HepG2 (cell line): ENCODE results near the gene ACSL6. TPM values are rescaled to one million over a fixed set of nuclear protein-coding genes. Genes with fewer than 3 reads are reported as not detected.

ENCODE experiments used
- ADNP ChIP-seq: sonication (generic); formaldehyde crosslinking; IDR thresholded peaks from 2 replicates; pipeline ENCODE4 v1.4.0; 2020; ENCODE audit warnings: missing genetic modification reagents
- FUBP1 ChIP-seq: sonication (generic); formaldehyde crosslinking; IDR thresholded peaks from 2 replicates; pipeline ENCODE4 v1.5.1; 2020; ENCODE audit warnings: missing genetic modification reagents, mild to moderate bottlenecking, borderline replicate concordance
- KLF12 ChIP-seq: sonication (generic); formaldehyde crosslinking; IDR thresholded peaks from 2 replicates; pipeline ENCODE4 v1.4.0; 2020; ENCODE audit warnings: missing genetic modification reagents, borderline replicate concordance
- RFX1 ChIP-seq: fragments of 450-650 bp; IDR thresholded peaks from 2 replicates; pipeline ENCODE4 v1.6.1; 2017
- SMARCE1 ChIP-seq: fragments of 450-650 bp; IDR thresholded peaks from 2 replicates; pipeline ENCODE4 v1.6.1; 2017; ENCODE audit warnings: borderline replicate concordance
- SOX5 ChIP-seq: IDR thresholded peaks from 2 replicates; pipeline ENCODE4 v1.6.1; 2016; ENCODE audit warnings: borderline replicate concordance
- ZFP1 ChIP-seq: IDR thresholded peaks from 2 replicates; pipeline ENCODE4 v1.6.1; 2016
- ZNF142 ChIP-seq: sonication (generic); formaldehyde crosslinking; IDR thresholded peaks from 2 replicates; pipeline ENCODE4 v1.4.0; 2020; ENCODE audit warnings: missing genetic modification reagents
- ZNF33A ChIP-seq: sonication (generic); formaldehyde crosslinking; IDR thresholded peaks from 2 replicates; pipeline ENCODE4 v1.5.1; 2020; ENCODE audit warnings: missing genetic modification reagents, mild to moderate bottlenecking, moderate library complexity, borderline replicate concordance
- ZNF354B ChIP-seq: sonication (generic); formaldehyde crosslinking; IDR thresholded peaks from 2 replicates; pipeline ENCODE4 v1.8.0; 2022; ENCODE audit warnings: mild to moderate bottlenecking, missing genetic modification reagents
- ZNF563 ChIP-seq: sonication (generic); formaldehyde crosslinking; IDR thresholded peaks from 2 replicates; pipeline ENCODE4 v1.8.0; 2022; ENCODE audit warnings: mild to moderate bottlenecking, moderate library complexity, missing genetic modification reagents
- ZNF619 ChIP-seq: sonication (generic); formaldehyde crosslinking; IDR thresholded peaks from 2 replicates; pipeline ENCODE4 v1.4.0; 2020; ENCODE audit warnings: mild to moderate bottlenecking, missing genetic modification reagents
- ZSCAN25 ChIP-seq: sonication (generic); formaldehyde crosslinking; IDR thresholded peaks from 2 replicates; pipeline ENCODE4 v1.8.0; 2022; ENCODE audit warnings: mild to moderate bottlenecking, missing genetic modification reagents
- polyA plus RNA-seq, 8 experiments: library from polyadenylated mRNA; depleted of rRNA in 3 of 8; stranded (reverse) in 7 of 8; unstranded in 1 of 8; fragments of >200 nt; fragmentation: Illumina TruSeq in 4 of 8; extraction: Trizol in 4 of 8; gene quantifications; 2 replicates each; pipeline versions ENCODE4 v1.2.1 to v1.2.3, GENCODE V29; 2011 to 2016; ENCODE audit warnings: low read depth in 4 of 8, missing spikeins in 1 of 8, mixed read lengths in 1 of 8; ENCODE audit not compliant: insufficient read depth in 1 of 8
- total RNA-seq, 5 experiments: library from RNA; depleted of rRNA; stranded (reverse); fragments of >200 nt; fragmentation: Illumina TruSeq; extraction: Trizol; gene quantifications; 2 replicates each; pipeline ENCODE4 v1.2.3, GENCODE V29; 2016; ENCODE audit warnings: low read depth in 1 of 5
- TF ChIP-seq, protein P1 (sequence below): sonication (generic); formaldehyde crosslinking; IDR thresholded peaks from 2 replicates; pipeline ENCODE4 v1.4.0; 2020; ENCODE audit warnings: missing genetic modification reagents
- TF ChIP-seq, protein P2 (sequence below): sonication (generic); formaldehyde crosslinking; IDR thresholded peaks from 2 replicates; pipeline ENCODE4 v1.4.0; 2020; ENCODE audit warnings: low read depth, missing genetic modification reagents

ACSL6 gene
- total and polyA plus RNA-seq, 2 of the 13 experiments (the other 11 are each of a cell fraction or from before 2014, with no cell fraction given) = 3.7 to 3.8 TPM

DNA sequence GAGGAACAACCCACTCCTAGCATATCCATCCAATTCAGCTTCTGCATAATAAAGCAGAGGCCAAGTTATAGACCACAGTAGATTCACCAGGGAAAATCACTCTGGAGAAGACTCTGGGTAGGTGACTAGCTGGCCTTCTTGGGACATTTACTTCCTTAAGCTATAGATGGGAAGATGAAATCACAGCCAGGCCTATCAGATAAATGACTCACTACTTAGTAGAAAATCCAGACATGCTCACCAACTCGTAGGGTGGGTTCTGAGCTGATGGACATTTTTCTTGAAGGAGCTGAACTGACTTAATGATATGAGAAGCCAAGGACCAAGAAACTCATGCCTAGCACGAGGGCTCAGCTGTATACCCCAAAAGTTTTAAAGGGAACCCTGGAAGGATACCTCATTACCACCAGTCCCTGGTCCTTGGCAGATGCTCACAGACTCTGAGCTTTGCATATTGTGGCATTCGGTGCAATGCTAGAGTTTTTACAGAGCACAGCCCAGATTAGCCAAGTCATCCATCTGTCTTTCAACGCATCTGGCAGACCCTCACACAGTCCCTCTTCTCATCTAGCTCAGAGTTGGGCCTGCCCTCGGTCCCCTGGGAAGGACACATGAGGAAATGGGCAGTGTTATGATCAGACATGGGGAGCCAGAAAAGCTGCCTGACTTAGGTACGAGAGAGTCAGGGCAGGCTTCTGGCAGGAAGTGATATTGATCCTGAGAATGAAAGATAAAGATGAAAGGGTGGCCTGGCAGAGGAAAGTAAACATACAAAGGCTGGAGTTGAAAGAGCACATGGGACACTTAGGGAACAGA is 15.0 kb downstream of the ACSL6 start (continued):
- TF ChIP-seq FUBP1 (CRISPR knock-in tag) (no peak), ZNF33A (CRISPR knock-in tag) (no peak), ZNF619 (CRISPR knock-in tag) (no peak), KLF12 (CRISPR knock-in tag) (no peak), ZNF354B (CRISPR knock-in tag) (no peak), RFX1 (no peak), SMARCE1 (no peak), ZNF142 (CRISPR knock-in tag) (no peak), ADNP (no peak), SOX5 (peak; percentile 93), ZFP1 (CRISPR knock-in tag) (peak; percentile 72), ZNF563 (0 out of 2 replicates have a peak, but pooled peaks have one; percentile 19), ZSCAN25 (no peak; the same call in 1 of the 2 replicates)
- TF ChIP-seq, protein P1, sequence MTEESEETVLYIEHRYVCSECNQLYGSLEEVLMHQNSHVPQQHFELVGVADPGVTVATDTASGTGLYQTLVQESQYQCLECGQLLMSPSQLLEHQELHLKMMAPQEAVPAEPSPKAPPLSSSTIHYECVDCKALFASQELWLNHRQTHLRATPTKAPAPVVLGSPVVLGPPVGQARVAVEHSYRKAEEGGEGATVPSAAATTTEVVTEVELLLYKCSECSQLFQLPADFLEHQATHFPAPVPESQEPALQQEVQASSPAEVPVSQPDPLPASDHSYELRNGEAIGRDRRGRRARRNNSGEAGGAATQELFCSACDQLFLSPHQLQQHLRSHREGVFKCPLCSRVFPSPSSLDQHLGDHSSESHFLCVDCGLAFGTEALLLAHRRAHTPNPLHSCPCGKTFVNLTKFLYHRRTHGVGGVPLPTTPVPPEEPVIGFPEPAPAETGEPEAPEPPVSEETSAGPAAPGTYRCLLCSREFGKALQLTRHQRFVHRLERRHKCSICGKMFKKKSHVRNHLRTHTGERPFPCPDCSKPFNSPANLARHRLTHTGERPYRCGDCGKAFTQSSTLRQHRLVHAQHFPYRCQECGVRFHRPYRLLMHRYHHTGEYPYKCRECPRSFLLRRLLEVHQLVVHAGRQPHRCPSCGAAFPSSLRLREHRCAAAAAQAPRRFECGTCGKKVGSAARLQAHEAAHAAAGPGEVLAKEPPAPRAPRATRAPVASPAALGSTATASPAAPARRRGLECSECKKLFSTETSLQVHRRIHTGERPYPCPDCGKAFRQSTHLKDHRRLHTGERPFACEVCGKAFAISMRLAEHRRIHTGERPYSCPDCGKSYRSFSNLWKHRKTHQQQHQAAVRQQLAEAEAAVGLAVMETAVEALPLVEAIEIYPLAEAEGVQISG (CRISPR knock-in tag) = peak; percentile 49; the same call in 1 of the 2 replicates
- TF ChIP-seq, protein P2, sequence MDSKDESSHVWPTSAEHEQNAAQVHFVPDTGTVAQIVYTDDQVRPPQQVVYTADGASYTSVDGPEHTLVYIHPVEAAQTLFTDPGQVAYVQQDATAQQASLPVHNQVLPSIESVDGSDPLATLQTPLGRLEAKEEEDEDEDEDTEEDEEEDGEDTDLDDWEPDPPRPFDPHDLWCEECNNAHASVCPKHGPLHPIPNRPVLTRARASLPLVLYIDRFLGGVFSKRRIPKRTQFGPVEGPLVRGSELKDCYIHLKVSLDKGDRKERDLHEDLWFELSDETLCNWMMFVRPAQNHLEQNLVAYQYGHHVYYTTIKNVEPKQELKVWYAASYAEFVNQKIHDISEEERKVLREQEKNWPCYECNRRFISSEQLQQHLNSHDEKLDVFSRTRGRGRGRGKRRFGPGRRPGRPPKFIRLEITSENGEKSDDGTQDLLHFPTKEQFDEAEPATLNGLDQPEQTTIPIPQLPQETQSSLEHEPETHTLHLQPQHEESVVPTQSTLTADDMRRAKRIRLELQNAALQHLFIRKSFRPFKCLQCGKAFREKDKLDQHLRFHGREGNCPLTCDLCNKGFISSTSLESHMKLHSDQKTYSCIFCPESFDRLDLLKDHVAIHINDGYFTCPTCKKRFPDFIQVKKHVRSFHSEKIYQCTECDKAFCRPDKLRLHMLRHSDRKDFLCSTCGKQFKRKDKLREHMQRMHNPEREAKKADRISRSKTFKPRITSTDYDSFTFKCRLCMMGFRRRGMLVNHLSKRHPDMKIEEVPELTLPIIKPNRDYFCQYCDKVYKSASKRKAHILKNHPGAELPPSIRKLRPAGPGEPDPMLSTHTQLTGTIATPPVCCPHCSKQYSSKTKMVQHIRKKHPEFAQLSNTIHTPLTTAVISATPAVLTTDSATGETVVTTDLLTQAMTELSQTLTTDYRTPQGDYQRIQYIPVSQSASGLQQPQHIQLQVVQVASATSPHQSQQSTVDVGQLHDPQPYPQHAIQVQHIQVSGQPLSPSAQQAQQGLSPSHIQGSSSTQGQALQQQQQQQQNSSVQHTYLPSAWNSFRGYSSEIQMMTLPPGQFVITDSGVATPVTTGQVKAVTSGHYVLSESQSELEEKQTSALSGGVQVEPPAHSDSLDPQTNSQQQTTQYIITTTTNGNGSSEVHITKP = peak; percentile 60; the same call in 1 of the 2 replicates
